GM23338 (cell line): ENCODE measurements around the gene BCAP31.

Source experiments
- CREB1 ChIP-seq: fragments of 250-450 bp; sonication (Bioruptor Pico); IDR thresholded peaks from 2 replicates; pipeline ENCODE4 v1.5.0; 2020; ENCODE audit warnings: low read depth, mild to moderate bottlenecking, moderate library complexity
- ETS1 ChIP-seq: IDR thresholded peaks from 2 replicates; pipeline ENCODE4 v1.6.1; 2016; ENCODE audit warnings: antibody characterized with exemption
- EZH2 ChIP-seq: fragments of 200-600 bp; sonication (generic); IDR thresholded peaks from one replicate; pipeline ENCODE4 v1.8.0; 2017; ENCODE audit warnings: antibody characterized with exemption, mild to moderate bottlenecking, low read depth; ENCODE audit not compliant: unreplicated experiment
- EZH2phosphoT487 ChIP-seq: fragments of 200-600 bp; sonication (generic); IDR thresholded peaks from one replicate; pipeline ENCODE4 v1.8.1; 2018; ENCODE audit warnings: antibody characterized with exemption; ENCODE audit not compliant: unreplicated experiment
- JUNB ChIP-seq: IDR thresholded peaks from one replicate; pipeline ENCODE4 v1.6.1; 2016; ENCODE audit warnings: antibody characterized with exemption; ENCODE audit not compliant: unreplicated experiment
- POLR2AphosphoS5 ChIP-seq: IDR thresholded peaks from 2 replicates; pipeline ENCODE4 v1.6.1; 2016; ENCODE audit warnings: antibody characterized with exemption, low read depth
- REST ChIP-seq: IDR thresholded peaks from one replicate; pipeline ENCODE4 v1.6.1; 2018; ENCODE audit warnings: antibody characterized with exemption; ENCODE audit not compliant: unreplicated experiment
- STAT1 ChIP-seq: IDR thresholded peaks from one replicate; pipeline ENCODE4 v1.6.1; 2016; ENCODE audit warnings: antibody characterized with exemption; ENCODE audit not compliant: unreplicated experiment
- ZNF331 ChIP-seq: fragments of 250-450 bp; sonication (Bioruptor Pico); IDR thresholded peaks from 2 replicates; pipeline ENCODE4 v1.5.0; 2020; ENCODE audit warnings: low read depth, mild to moderate bottlenecking, moderate library complexity
- TF ChIP-seq, protein P1 (sequence below), 2 experiments: fragments of 200-600 bp in 1 of 2; sonication (generic) in 1 of 2; conservative IDR thresholded peaks; 2 replicates each; pipeline versions ENCODE4 v1.5.1 to v1.6.1; 2016 to 2017; ENCODE audit warnings: antibody characterized with exemption in 2 of 2, low read depth in 2 of 2, mild to moderate bottlenecking in 2 of 2, moderate library complexity in 1 of 2

DNA sequence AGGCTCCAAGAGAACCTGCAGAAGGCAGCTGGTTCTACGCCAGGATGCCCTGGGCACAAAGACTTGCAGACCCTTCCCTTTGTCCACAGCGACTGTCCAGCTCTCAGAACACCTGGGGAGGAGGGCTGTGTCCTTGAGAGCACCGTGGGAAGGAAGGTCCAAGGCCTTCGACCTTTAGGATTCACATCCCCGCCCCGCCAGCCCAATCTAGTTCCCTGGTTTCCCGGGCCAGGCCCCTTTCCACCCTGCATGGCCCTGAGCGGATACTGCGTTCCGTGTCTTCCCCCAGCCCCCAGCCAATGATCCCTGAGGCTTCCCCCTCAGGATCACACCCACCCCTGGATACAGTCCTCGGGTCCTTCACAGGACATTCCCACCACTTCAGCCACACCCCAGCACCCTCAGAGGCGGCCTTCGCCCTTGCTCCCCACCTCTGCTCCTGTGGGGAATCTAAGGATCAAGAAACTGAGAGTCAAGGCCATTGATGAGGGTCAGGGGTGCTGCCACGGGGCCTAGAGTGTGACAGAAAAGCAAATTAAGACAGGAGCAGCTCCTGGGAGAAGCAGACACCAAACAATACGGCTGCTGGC lies 9.6 kb upstream of the BCAP31 start:
- TF ChIP-seq POLR2AphosphoS5 (no peak), EZH2phosphoT487 (no peak), EZH2 (no peak), REST (no peak), CREB1 (CRISPR knock-in tag) (no peak), ETS1 (no peak), ZNF331 (CRISPR knock-in tag) (no peak), JUNB (no peak), STAT1 (no peak)
- TF ChIP-seq, protein P1, sequence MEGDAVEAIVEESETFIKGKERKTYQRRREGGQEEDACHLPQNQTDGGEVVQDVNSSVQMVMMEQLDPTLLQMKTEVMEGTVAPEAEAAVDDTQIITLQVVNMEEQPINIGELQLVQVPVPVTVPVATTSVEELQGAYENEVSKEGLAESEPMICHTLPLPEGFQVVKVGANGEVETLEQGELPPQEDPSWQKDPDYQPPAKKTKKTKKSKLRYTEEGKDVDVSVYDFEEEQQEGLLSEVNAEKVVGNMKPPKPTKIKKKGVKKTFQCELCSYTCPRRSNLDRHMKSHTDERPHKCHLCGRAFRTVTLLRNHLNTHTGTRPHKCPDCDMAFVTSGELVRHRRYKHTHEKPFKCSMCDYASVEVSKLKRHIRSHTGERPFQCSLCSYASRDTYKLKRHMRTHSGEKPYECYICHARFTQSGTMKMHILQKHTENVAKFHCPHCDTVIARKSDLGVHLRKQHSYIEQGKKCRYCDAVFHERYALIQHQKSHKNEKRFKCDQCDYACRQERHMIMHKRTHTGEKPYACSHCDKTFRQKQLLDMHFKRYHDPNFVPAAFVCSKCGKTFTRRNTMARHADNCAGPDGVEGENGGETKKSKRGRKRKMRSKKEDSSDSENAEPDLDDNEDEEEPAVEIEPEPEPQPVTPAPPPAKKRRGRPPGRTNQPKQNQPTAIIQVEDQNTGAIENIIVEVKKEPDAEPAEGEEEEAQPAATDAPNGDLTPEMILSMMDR (conservative IDR thresholded peaks at IDR 0.05; ENCODE audit: low read depth in 2 of 2): no peak
